ENCODE results near the gene NFIX. TPM values are rescaled to one million over a fixed set of nuclear protein-coding genes. Genes with fewer than 3 reads are reported as not detected.

NFIX gene
- total and polyA plus RNA-seq, 2 of the 13 experiments (the other 11 are each of a cell fraction or from before 2014, with no cell fraction given): 3.4 to 5.4 TPM

DNA sequence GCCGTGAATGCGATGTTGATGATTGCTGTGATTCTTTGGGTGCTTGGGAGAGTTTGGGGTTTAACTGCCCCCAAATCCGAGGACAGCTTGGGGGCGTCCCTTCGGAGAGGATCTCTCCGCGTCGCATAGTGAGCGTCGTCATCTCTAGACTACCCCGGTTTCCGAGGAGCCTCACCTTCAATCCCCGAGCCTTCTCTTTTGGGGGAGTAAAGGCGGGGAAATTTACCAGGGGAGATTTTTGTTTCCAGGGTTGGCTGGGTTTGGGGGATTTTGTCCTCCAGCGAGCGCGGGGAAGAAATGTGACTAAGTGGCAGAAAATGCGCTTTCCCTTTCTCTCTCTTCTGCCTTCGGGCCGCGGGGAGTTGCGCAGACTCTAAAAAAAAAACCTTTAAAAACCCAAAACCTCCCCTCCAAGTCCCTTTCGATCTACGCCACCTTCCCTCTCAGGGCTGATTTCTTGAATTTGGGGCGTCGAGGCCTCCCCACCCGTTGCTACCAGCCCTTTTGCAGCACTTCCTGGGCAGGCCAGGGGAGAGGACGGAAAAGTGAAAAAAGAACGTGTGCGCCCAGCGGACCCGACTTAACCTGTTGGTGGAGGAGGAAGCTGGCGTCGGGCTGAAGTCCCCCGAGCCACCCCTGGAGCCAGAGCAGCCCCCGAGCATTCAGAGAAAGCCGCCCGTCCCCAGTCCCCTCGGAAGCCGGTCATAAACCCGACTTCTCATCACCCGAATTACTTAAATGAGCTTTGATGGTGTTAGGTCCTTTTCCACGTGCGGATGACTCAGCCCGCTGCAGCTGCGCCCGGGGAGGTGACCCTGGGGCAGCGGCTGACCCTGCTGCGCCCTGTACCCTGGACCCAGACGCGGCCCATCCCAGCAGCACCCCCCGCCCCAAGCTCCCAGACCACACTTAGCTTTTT lies 17.7 kb downstream of the NFIX start (continued):
- TF ChIP-seq ZNF101 (CRISPR knock-in tag; IDR thresholded peaks at IDR 0.05; ENCODE audit: borderline replicate concordance, low read depth) (no peak), TOE1 (CRISPR knock-in tag; IDR thresholded peaks at IDR 0.05) (no peak), BORCS8-MEF2B (CRISPR knock-in tag; IDR thresholded peaks at IDR 0.05) (no peak)
- TF ChIP-seq, protein P1, sequence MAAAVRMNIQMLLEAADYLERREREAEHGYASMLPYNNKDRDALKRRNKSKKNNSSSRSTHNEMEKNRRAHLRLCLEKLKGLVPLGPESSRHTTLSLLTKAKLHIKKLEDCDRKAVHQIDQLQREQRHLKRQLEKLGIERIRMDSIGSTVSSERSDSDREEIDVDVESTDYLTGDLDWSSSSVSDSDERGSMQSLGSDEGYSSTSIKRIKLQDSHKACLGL (CRISPR knock-in tag; IDR thresholded peaks at IDR 0.05): 0 out of 2 replicates have a peak, but pooled peaks have one; percentile 58

DNA sequence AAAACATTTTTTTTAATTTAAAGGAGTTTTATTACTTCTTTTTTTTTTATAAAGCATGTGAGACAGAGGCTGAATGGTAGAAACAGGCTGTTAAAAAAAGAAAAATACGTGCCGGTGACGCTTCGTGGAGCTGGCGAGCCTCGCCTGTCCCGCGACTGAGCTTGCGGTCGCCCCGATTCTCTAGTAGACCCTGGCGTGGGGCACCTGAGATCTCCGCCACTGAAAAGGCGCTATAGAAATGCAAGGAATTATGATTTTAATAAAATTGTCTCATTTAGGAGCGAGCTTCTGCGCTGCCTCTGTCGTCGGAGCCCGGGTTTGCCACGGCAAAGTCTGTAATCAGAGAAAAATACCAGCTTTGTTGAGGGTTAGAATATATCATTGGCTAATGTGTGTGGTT lies 18.4 kb downstream of the NFIX start:
- TF ChIP-seq ZNF816 (CRISPR knock-in tag; IDR thresholded peaks at IDR 0.05; ENCODE audit: borderline replicate concordance) (0 out of 2 replicates have a peak, but pooled peaks have one; percentile 13), ZNF644 (CRISPR knock-in tag; IDR thresholded peaks at IDR 0.05; ENCODE audit: low read depth) (no peak), ZNF788 (CRISPR knock-in tag; IDR thresholded peaks at IDR 0.05; ENCODE audit: borderline replicate concordance) (peak; percentile 11; the same call in 1 of the 2 replicates), ZNF501 (CRISPR knock-in tag; IDR thresholded peaks at IDR 0.05) (0 out of 2 replicates have a peak, but pooled peaks have one; percentile 35), FOXP1 (IDR thresholded peaks at IDR 0.05) (no peak), FOXP1 (CRISPR knock-in tag; IDR thresholded peaks at IDR 0.05) (0 out of 2 replicates have a peak, but pooled peaks have one; percentile 2)
- TF ChIP-seq, protein P2, sequence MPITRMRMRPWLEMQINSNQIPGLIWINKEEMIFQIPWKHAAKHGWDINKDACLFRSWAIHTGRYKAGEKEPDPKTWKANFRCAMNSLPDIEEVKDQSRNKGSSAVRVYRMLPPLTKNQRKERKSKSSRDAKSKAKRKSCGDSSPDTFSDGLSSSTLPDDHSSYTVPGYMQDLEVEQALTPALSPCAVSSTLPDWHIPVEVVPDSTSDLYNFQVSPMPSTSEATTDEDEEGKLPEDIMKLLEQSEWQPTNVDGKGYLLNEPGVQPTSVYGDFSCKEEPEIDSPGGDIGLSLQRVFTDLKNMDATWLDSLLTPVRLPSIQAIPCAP (CRISPR knock-in tag; IDR thresholded peaks at IDR 0.05; ENCODE audit: low read depth): no peak
- TF ChIP-seq, protein P3, sequence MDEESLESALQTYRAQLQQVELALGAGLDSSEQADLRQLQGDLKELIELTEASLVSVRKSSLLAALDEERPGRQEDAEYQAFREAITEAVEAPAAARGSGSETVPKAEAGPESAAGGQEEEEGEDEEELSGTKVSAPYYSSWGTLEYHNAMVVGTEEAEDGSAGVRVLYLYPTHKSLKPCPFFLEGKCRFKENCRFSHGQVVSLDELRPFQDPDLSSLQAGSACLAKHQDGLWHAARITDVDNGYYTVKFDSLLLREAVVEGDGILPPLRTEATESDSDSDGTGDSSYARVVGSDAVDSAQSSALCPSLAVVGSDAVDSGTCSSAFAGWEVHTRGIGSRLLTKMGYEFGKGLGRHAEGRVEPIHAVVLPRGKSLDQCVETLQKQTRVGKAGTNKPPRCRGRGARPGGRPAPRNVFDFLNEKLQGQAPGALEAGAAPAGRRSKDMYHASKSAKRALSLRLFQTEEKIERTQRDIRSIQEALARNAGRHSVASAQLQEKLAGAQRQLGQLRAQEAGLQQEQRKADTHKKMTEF (CRISPR knock-in tag; IDR thresholded peaks at IDR 0.05): peak; percentile 3; the same call in 1 of the 2 replicates
- in situ Hi-C loops (cut with HindIII; ENCODE audit: extremely low pct_ligation_motif_present, low pct_unique_long_range_greater_than_20kb): no loop called here
- 94% methylated on average over 20 of the region's 20 CpGs for WGBS (ENCODE audit: low lambda C conversion rate)
- no peaks in the 10 kb centered on the region for H3K9me3 ChIP-seq (ENCODE audit: low read length)
- H3K79me2 ChIP-seq (ENCODE audit: insufficient read depth, low read length): peaks cover 36% of the 10 kb centered on the region
- peak overlapping the region; percentile 25 for H3K9ac ChIP-seq (ENCODE audit: insufficient read depth, low read depth, low read length)
- 0 out of 6 replicates have a peak overlapping the region, but pooled peaks of 1 of the 3 experiments have one; percentile 54 for H3K4me3 ChIP-seq (replicated peaks in 1 of 3; ENCODE audit: insufficient read depth in 1 of 3, low read depth in 2 of 3, low read length in 3 of 3)
- peaks cover 31% of the 10 kb centered on the region for H3K4me1 ChIP-seq (ENCODE audit: insufficient read depth, low read length)
- ATAC-seq: no peak
- no peaks in the 10 kb centered on the region for H3K27me3 ChIP-seq (ENCODE audit: control insufficient read depth in 1 of 2, insufficient read depth in 2 of 2, low read length in 2 of 2)
- no peaks in the 10 kb centered on the region for H4K20me1 ChIP-seq (ENCODE audit: insufficient read depth, low read length)
- FAIRE-seq: no peak
- peak overlapping the region; percentile 39 for H3K27ac ChIP-seq (ENCODE audit: extremely low read length, insufficient read depth, low read length)
- ChIA-PET CTCF (ENCODE audit: low intra/inter-chr PET ratio, low total read pairs) (no interaction called here), POLR2A (interaction anchor here (0.9 to 2.6 kb wide), 10 partner anchors 8 to 47 kb away, joined by 4 to 21 read pairs (median 9); no protein-coding TSS in a partner anchor)
- peaks cover 4% of the 10 kb centered on the region in 2 experiments; a peak in 2 of 5 replicates for H3K36me3 ChIP-seq (replicated peaks in 1 of 2; ENCODE audit: control insufficient read depth in 1 of 2, insufficient read depth in 2 of 2, low read length in 2 of 2)
- intact Hi-C loops (cut with micrococcal nuclease; ENCODE audit: unreplicated experiment): no loop called here
- no peak for DNase-seq (ENCODE audit: low spot score)
- H3K4me2 ChIP-seq (ENCODE audit: low read depth, low read length): peak overlapping the region; percentile 67
- BruUV-seq (replicated peaks): no TSS peak
- H2AFZ ChIP-seq (ENCODE audit: low read length): no peak overlapping the region
